OCI-LY7 (cell line): ENCODE results near the gene HEXA. TPM values are rescaled to one million over a fixed set of nuclear protein-coding genes. Genes with fewer than 3 reads are reported as not detected.
"Not testable (repeated sequence)": the region's sequence is repeated elsewhere in the genome, so short reads cannot be mapped to it uniquely, and the experiment has no call there.

ENCODE experiments used
- BruUV-seq: library from RNA; stranded (reverse); fragments of 400-500 nt; replicated peaks from 2 replicates; lab custom pipeline; 2021; lab: Mats Ljungman, UMichigan
- CTCF ChIA-PET: fragments of 300-600 bp; sonication (Branson Sonifier 250); formaldehyde crosslinking; loops from one replicate; lab custom pipeline; 2022; ENCODE audit warnings: antibody characterized with exemption; ENCODE audit not compliant: unreplicated experiment; lab: Charles Lee
- POLR2A ChIA-PET: fragments of 300-600 bp; sonication (Branson Sonifier 250); formaldehyde crosslinking; loops from one replicate; lab custom pipeline; 2022; ENCODE audit warnings: antibody characterized with exemption; lab: Charles Lee
- DNase-seq: peaks from one replicate; pipeline ENCODE4 v3.0.0-alpha.2; 2015; ENCODE audit warnings: low spot score
- H2AFZ ChIP-seq: fragments of 200-600 bp; sonication (generic), shearing (Covaris generic); 2 replicates; pipeline ENCODE4 v1.6.1; 2014; ENCODE audit warnings: mild to moderate bottlenecking, antibody characterized with exemption, low read length, moderate library complexity
- H3K27ac ChIP-seq: fragments of 200-600 bp; sonication (generic); 2 replicates; pipeline ENCODE4 v1.5.1; 2014; ENCODE audit warnings: mixed run types, low read depth, mild to moderate bottlenecking, moderate library complexity, low read length, inconsistent platforms; ENCODE audit not compliant: poor library complexity, severe bottlenecking
- H3K36me3 ChIP-seq: fragments of 200-600 bp; sonication (generic); 2 replicates; pipeline ENCODE4 v1.6.1; 2014; ENCODE audit warnings: mild to moderate bottlenecking, antibody characterized with exemption, low read length, moderate library complexity, mixed read lengths; ENCODE audit not compliant: insufficient read depth
- H3K4me1 ChIP-seq: fragments of 200-600 bp; sonication (generic); 2 replicates; pipeline ENCODE4 v1.5.1; 2014; ENCODE audit warnings: mild to moderate bottlenecking, low read length; ENCODE audit not compliant: insufficient read depth, poor library complexity, severe bottlenecking
- H3K4me2 ChIP-seq: fragments of 200-600 bp; sonication (generic); 2 replicates; pipeline ENCODE4 v1.6.1; 2014; ENCODE audit warnings: mild to moderate bottlenecking, low read length
- H3K4me3 ChIP-seq: fragments of 200-600 bp; sonication (generic); 2 replicates; pipeline ENCODE4 v1.5.1; 2014; ENCODE audit warnings: mild to moderate bottlenecking, low read depth, low read length; ENCODE audit not compliant: poor library complexity, severe bottlenecking
- H3K79me2 ChIP-seq: fragments of 200-600 bp; sonication (generic); 2 replicates; pipeline ENCODE4 v1.6.1; 2016; ENCODE audit warnings: low read depth, mild to moderate bottlenecking, low read length, moderate library complexity, mixed read lengths; ENCODE audit not compliant: insufficient read depth
- H3K9me2 ChIP-seq: fragments of 200-600 bp; sonication (generic); 2 replicates; pipeline ENCODE4 v1.6.1; 2016; ENCODE audit warnings: mild to moderate bottlenecking, low read length, mixed read lengths; ENCODE audit not compliant: insufficient read depth
- H3K9me3 ChIP-seq: fragments of 200-600 bp; sonication (generic); 2 replicates; pipeline ENCODE4 v1.6.1; 2014; ENCODE audit warnings: mild to moderate bottlenecking, mixed run types, low read length, mixed read lengths
- H4K20me1 ChIP-seq: fragments of 200-600 bp; sonication (generic); 2 replicates; pipeline ENCODE4 v1.6.1; 2014; ENCODE audit warnings: mild to moderate bottlenecking, antibody characterized with exemption, low read length, moderate library complexity, mixed read lengths; ENCODE audit not compliant: insufficient read depth
- CTCF ChIP-seq: fragments of 200-600 bp; sonication (generic); conservative IDR thresholded peaks from 2 replicates; pipeline ENCODE4 v1.5.1; 2014; ENCODE audit warnings: mild to moderate bottlenecking, antibody characterized with exemption, low read length, moderate library complexity, mixed read lengths
- EZH2phosphoT487 ChIP-seq: fragments of 200-600 bp; sonication (generic); IDR thresholded peaks from 2 replicates; pipeline ENCODE4 v1.6.1; 2018; ENCODE audit warnings: low read depth, borderline replicate concordance, mild to moderate bottlenecking, mixed run types, antibody characterized with exemption, low read length, moderate library complexity, mixed read lengths
- intact Hi-C: fragments of 100-400 bp; cut with micrococcal nuclease; formaldehyde crosslinking; loops from one replicate; pipeline ENCODE4 v1.10.0; 2022; ENCODE audit not compliant: unreplicated experiment
- total RNA-seq, 2 experiments: library from RNA; depleted of rRNA in 1 of 2; stranded (reverse); fragments of >200 nt in 1 of 2; shearing (Covaris generic) in 1 of 2; gene quantifications; 2 replicates each; pipeline ENCODE4 v1.2.3, GENCODE V29; 2014 to 2022

Gene HEXA
- total RNA-seq, 2 experiments from 2014 or later, result 51.3 to 82.6 TPM

DNA sequence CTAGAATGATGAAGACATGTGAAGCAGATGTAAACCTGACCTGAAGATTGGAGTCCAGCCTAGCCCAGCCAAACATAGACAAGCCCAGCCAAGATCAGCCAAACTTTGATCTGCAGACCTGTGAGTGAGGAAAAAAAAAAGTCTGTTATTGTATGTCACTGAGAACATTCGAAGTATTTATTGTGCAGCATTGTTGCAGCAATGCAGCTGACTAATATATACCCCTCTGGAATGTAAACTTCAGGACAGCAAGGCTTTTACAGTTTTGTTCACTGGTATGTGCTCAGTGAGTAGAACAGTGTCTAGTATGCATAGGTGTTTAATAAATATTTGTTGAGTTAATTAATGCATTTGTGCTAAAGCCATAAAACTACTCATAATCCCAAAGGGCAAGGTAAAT lies 45.7 kb upstream of the HEXA start:
- POLR2A ChIA-PET, result no interaction called here
- H3K36me3 ChIP-seq, result no peaks in the 10 kb centered on the region
- H4K20me1 ChIP-seq, result no peaks in the 10 kb centered on the region
- BruUV-seq, result no TSS peak
- H3K79me2 ChIP-seq, result no peaks in the 10 kb centered on the region
- DNase-seq, result no peak
- intact Hi-C loops, result no loop called here
- no peak for TF ChIP-seq EZH2phosphoT487
- TF ChIP-seq CTCF, result no peak
- no peak overlapping the region for H3K27ac ChIP-seq
- no peaks in the 10 kb centered on the region for H3K9me2 ChIP-seq
- H3K4me3 ChIP-seq, result no peak overlapping the region
- no peaks in the 10 kb centered on the region for H3K4me1 ChIP-seq
- no peak overlapping the region for H3K4me2 ChIP-seq
- CTCF ChIA-PET, result no interaction called here
- 0 out of 2 replicates have a peak, but pooled peaks cover 3% of the 10 kb centered on the region for H3K9me3 ChIP-seq
- no peak overlapping the region for H2AFZ ChIP-seq

DNA sequence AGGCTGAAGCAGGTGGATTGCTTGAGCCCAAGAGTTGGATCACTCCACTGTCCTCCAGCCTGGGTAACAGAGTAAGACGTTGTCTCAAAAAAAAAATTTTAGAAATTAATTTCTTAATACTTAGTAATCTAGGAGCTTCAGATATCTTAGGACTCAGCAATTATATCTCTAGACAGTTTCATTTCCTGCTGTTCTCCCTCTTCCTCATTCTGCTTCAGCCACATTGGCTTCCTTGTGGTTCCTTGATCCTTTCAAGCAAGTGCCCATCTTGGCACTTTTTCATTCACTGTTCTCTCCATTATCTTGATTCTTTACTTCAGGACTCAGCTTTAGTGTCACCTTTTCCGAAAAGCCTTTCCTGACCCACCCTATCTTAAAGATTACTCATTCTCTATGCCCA lies 44.8 kb upstream of the HEXA start:
- ChIA-PET POLR2A (no interaction called here), CTCF (no interaction called here)
- Histone ChIP-seq H3K79me2 (no peaks in the 10 kb centered on the region), H3K4me3 (no peak overlapping the region), H3K9me3 (no peaks in the 10 kb centered on the region), H4K20me1 (no peaks in the 10 kb centered on the region), H2AFZ (no peak overlapping the region), H3K4me2 (no peak overlapping the region), H3K4me1 (no peaks in the 10 kb centered on the region), H3K27ac (no peak overlapping the region), H3K9me2 (no peaks in the 10 kb centered on the region), H3K36me3 (no peaks in the 10 kb centered on the region)
- BruUV-seq, result no TSS peak
- intact Hi-C loops, result no loop called here
- no peak for DNase-seq
- TF ChIP-seq CTCF (no peak), EZH2phosphoT487 (no peak)

GRCh38 chr15:72419768-72420167 lies 44.0 kb upstream of the HEXA start:
- H3K4me3 ChIP-seq, H3K27ac ChIP-seq, H3K4me1 ChIP-seq, H3K9me2 ChIP-seq, H2AFZ ChIP-seq, H3K79me2 ChIP-seq, H4K20me1 ChIP-seq, H3K9me3 ChIP-seq, BruUV-seq, CTCF ChIA-PET, DNase-seq, H3K36me3 ChIP-seq, intact Hi-C loops, H3K4me2 ChIP-seq: not testable (repeated sequence)
- POLR2A ChIA-PET, result interaction anchor here (0.6 kb wide), 1 partner anchor 315 kb away, joined by 3 read pairs; no protein-coding TSS in a partner anchor
